ENCODE measurements around the gene TBC1D2B. TPM values are rescaled to one million over a fixed set of nuclear protein-coding genes. Genes with fewer than 3 reads are reported as not detected.

TBC1D2B gene
- total and polyA plus RNA-seq, 5 donors from 2014 or later, result 12.2 to 117 (median 17.6) TPM

DNA sequence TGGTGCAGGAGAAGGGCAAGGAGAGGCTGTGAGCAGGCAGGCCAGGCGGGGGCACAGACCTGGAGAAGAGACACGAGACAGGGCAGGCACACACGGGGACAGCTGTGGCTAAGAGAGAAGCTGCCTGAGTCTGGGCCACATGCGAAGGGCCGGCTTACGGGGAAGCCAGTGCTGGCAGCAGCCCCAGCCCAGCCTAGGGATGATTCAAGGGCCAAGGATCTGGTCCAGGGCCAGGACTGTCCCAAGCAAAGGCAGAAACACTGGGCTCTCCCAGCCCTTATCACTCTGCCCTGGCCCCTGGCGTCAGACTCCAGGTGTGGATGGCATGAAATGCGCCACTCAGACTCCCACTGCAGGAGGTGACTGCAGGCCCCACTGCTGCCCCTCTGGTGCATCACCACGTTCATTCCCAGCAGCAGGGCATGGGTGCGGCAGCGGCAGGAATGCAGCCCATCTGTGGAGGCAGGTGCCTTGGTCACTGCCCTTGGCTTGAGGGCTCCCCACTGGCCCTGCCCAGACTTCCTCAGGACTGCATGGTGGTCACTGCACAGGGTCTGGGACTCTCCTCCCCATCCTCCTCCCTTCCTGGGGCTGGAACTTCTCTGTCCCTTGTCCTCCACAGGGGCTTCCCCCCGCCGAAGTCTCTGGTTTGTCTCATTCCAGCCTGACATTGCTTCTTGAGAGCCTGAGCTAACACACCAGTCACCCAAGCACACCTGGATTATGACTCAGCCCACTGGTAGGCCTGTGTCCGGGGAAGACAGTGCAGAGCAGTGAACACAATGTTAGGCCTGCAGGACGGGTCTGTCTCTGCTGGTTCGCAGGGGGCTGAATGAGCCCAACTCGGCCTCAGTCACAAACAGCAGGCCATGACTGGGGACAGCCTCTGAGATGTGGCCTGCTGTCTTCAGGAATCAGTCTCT lies 69.3 kb downstream of the TBC1D2B start:
- Histone ChIP-seq H3K9me3 (ENCODE audit: control insufficient read depth in 2 of 2, low read length in 2 of 2) (no peaks in the 10 kb centered on the region), H3K4me3 (ENCODE audit: low read depth, low read length) (no peak overlapping the region), H3K4me1 (ENCODE audit: control insufficient read depth, insufficient read depth, low read length, poor library complexity, severe bottlenecking) (no peaks in the 10 kb centered on the region), H3K27me3 (ENCODE audit: control insufficient read depth, insufficient read depth, low read length) (no peaks in the 10 kb centered on the region), H3K27ac (ENCODE audit: insufficient read depth, low read length, poor library complexity, severe bottlenecking) (no peak overlapping the region), H3K36me3 (ENCODE audit: control insufficient read depth, insufficient read depth, low read length) (peaks cover 86% of the 10 kb centered on the region)
- no peak for DNase-seq
- Mint-ChIP-seq H3K9me3 (no peaks in the 10 kb centered on the region), H3K4me1 (peaks cover 4 to 31% (median 20%) of the 10 kb centered on the region in 4 donors), H3K4me3 (no peak overlapping the region), H3K36me3 (peaks cover 41% of the 10 kb centered on the region), H3K27me3 (no peaks in the 10 kb centered on the region), H3K27ac (peak overlapping the region in 2 of 3 donors; percentile 78 to 79)
- ATAC-seq (ENCODE audit: low read depth in 2 of 2), result no peak

DNA sequence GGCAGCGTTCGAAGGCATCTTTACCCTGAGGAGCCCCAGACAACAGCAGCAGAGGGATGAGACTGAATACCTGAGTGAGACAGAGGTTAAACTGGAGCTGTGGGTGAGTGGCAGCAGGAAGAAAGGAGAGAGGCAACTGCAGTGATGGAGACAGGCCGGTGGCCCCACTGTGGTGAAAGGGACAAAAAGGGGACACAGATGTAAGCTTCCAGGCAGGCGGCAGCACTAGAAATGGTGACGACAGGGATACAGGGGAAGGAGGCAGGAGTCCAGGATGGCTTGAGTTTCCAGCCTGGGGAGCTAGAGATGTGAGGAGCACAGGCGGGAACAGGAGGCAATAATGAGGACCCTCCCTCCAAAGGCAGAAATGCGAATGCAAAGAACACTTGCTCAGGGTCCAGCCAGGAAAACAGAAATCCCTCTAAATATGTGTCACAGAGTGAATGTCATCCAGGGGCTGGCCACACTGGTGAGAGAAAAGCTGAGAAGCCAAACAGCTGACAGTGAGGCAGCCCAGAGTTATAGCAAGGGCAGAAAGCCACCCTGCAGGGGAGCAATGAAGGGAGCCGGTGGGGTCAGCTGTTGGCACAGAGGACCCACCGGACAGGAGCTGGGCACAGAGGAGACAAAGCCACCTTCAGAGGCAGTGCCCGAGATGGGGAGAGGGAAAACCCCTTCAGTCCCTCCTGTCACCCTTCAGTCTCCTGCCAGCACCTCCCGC lies 70.1 kb downstream of the TBC1D2B start:
- Mint-ChIP-seq H3K9me3 (no peaks in the 10 kb centered on the region), H3K27me3 (no peaks in the 10 kb centered on the region), H3K36me3 (peaks cover 43% of the 10 kb centered on the region), H3K4me3 (no peak overlapping the region), H3K27ac (peak overlapping the region; percentile 78 to 97 (median 79)), H3K4me1 (peaks cover 4 to 31% (median 20%) of the 10 kb centered on the region in 4 donors)
- ATAC-seq (ENCODE audit: low read depth in 2 of 2) (no peak), DNase-seq (no peak)
- Histone ChIP-seq H3K36me3 (ENCODE audit: control insufficient read depth, insufficient read depth, low read length) (peaks cover 86% of the 10 kb centered on the region), H3K27me3 (ENCODE audit: control insufficient read depth, insufficient read depth, low read length) (no peaks in the 10 kb centered on the region), H3K9me3 (ENCODE audit: control insufficient read depth in 2 of 2, low read length in 2 of 2) (no peaks in the 10 kb centered on the region), H3K27ac (ENCODE audit: insufficient read depth, low read length, poor library complexity, severe bottlenecking) (no peak overlapping the region), H3K4me1 (ENCODE audit: control insufficient read depth, insufficient read depth, low read length, poor library complexity, severe bottlenecking) (no peaks in the 10 kb centered on the region), H3K4me3 (ENCODE audit: low read depth, low read length) (no peak overlapping the region)

DNA sequence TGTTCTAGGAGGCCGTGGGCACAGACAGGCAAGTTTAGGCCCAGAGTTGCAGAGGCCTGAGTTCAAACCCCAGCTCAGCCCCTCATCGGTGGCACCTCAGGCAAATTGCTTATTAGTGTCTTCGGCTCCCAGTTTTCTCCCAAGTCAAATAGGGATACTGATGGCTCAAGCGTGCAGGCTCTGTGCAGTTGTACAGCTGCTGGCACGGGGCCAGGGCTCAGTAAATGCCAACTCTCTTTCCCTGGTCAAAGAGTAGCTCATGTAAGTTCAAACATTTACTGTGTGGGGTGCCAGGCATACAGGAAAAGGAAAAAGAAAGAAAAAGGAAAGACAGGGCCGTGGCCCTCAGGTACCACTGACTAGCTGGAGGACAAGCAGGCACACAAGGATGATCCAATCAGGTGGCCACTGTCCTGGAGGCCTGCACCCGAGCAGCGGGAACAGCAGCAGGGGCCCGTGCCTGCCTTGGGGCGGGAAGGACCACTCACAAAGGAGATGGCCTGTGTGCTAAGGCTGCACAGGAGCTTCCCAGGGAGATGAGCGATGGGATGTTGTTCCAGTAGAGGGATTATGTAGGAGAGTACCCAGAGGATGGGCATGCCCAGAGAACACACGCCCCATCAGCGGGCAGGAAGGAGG lies 70.8 kb downstream of the TBC1D2B start:
- peaks cover 39% of the 10 kb centered on the region for H3K36me3 Mint-ChIP-seq
- no peaks in the 10 kb centered on the region for H3K9me3 ChIP-seq (ENCODE audit: control insufficient read depth in 2 of 2, low read length in 2 of 2)
- H3K27me3 ChIP-seq (ENCODE audit: control insufficient read depth, insufficient read depth, low read length), result no peaks in the 10 kb centered on the region
- ATAC-seq (ENCODE audit: low read depth in 2 of 2), result no peak
- peak overlapping the region; percentile 5 to 78 (median 51) for H3K27ac Mint-ChIP-seq
- H3K27me3 Mint-ChIP-seq, result no peaks in the 10 kb centered on the region
- H3K4me3 Mint-ChIP-seq, result no peak overlapping the region
- peaks cover 4 to 31% (median 20%) of the 10 kb centered on the region in 4 donors for H3K4me1 Mint-ChIP-seq
- no peak for DNase-seq
- peaks cover 85% of the 10 kb centered on the region for H3K36me3 ChIP-seq (ENCODE audit: control insufficient read depth, insufficient read depth, low read length)
- H3K9me3 Mint-ChIP-seq, result no peaks in the 10 kb centered on the region
- H3K27ac ChIP-seq (ENCODE audit: insufficient read depth, low read length, poor library complexity, severe bottlenecking), result no peak overlapping the region
- no peaks in the 10 kb centered on the region for H3K4me1 ChIP-seq (ENCODE audit: control insufficient read depth, insufficient read depth, low read length, poor library complexity, severe bottlenecking)
- H3K4me3 ChIP-seq (ENCODE audit: low read depth, low read length), result no peak overlapping the region

DNA sequence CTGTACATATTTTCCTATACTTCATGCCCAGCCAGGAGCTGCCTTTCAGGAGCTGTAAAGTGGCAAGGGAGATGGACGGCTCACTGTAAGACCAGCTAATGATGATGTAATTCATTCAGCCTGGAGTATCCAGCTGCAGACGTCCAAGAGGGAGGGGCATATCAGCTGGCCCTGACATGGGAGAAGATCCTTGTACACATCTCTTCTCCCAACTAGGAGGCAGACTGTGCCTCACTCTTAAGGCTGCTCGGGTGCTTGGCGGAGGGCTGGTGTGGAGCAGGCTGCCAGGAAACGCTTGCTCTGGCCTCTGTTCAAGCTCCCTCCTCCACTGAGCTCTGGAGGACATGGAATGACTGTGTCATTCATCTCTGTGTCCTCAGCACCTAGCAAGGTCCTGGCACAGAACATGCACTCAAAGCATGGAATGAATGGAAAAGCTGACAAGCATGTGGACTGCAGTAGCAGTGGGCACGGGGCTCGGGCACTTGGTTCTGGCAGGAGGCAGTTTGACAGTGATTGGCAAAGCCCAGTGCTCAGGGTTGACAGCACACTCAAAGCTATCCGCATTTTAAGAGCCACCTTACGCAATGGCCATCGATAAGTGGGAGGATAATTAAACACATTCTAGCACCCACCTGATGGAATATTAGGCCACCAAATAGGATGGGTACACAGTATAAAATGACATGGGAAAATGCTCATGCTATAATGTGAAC lies 72.4 kb downstream of the TBC1D2B start:
- Histone ChIP-seq H3K4me3 (ENCODE audit: low read depth, low read length) (no peak overlapping the region), H3K4me1 (ENCODE audit: control insufficient read depth, insufficient read depth, low read length, poor library complexity, severe bottlenecking) (no peaks in the 10 kb centered on the region), H3K27ac (ENCODE audit: insufficient read depth, low read length, poor library complexity, severe bottlenecking) (no peak overlapping the region), H3K36me3 (ENCODE audit: control insufficient read depth, insufficient read depth, low read length) (peaks cover 87% of the 10 kb centered on the region), H3K27me3 (ENCODE audit: control insufficient read depth, insufficient read depth, low read length) (no peaks in the 10 kb centered on the region), H3K9me3 (ENCODE audit: control insufficient read depth in 2 of 2, low read length in 2 of 2) (no peaks in the 10 kb centered on the region)
- peak overlapping the region in 2 of 3 donors; percentile 38 to 78 for H3K27ac Mint-ChIP-seq
- DNase-seq (no peak), ATAC-seq (ENCODE audit: low read depth in 2 of 2) (no peak)
- no peaks in the 10 kb centered on the region for H3K9me3 Mint-ChIP-seq
- no peak overlapping the region for H3K4me3 Mint-ChIP-seq
- H3K36me3 Mint-ChIP-seq, result peaks cover 45% of the 10 kb centered on the region
- peaks cover 4 to 38% (median 17%) of the 10 kb centered on the region in 4 donors for H3K4me1 Mint-ChIP-seq
- no peaks in the 10 kb centered on the region for H3K27me3 Mint-ChIP-seq

DNA sequence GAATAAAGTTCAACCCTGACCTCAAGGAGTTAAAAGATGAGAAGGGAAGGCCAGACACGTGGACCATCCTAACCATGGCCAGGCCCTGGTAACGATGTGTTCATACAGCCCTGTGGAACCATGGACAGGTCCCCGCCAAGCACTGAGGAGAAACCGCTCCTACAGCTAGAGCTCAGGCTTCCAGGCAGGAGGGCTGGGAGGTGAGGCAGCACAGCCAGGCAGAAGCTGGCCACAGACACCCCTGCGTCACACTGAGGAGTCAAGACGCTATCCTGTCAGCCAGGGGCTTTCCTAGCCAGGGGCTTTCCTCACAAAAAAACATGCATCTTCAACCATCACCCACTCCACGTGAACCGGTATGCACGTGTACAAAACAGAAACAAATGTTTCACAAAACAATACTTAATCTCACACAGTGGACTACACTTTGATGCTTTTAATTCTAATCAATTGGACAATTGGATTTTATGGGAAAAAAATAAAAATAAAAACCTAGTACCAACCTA lies 73.2 kb downstream of the TBC1D2B start:
- Histone ChIP-seq H3K4me1 (ENCODE audit: control insufficient read depth, insufficient read depth, low read length, poor library complexity, severe bottlenecking) (no peaks in the 10 kb centered on the region), H3K4me3 (ENCODE audit: low read depth, low read length) (no peak overlapping the region), H3K36me3 (ENCODE audit: control insufficient read depth, insufficient read depth, low read length) (peaks cover 84% of the 10 kb centered on the region), H3K9me3 (ENCODE audit: control insufficient read depth in 2 of 2, low read length in 2 of 2) (no peaks in the 10 kb centered on the region), H3K27me3 (ENCODE audit: control insufficient read depth, insufficient read depth, low read length) (no peaks in the 10 kb centered on the region), H3K27ac (ENCODE audit: insufficient read depth, low read length, poor library complexity, severe bottlenecking) (peak overlapping the region; percentile 43)
- ATAC-seq (ENCODE audit: low read depth in 2 of 2) (no peak), DNase-seq (no peak)
- no peaks in the 10 kb centered on the region for H3K27me3 Mint-ChIP-seq
- no peaks in the 10 kb centered on the region for H3K9me3 Mint-ChIP-seq
- H3K4me1 Mint-ChIP-seq, result peaks cover 4 to 38% (median 16%) of the 10 kb centered on the region in 4 donors
- peaks cover 45% of the 10 kb centered on the region for H3K36me3 Mint-ChIP-seq
- H3K27ac Mint-ChIP-seq, result peak overlapping the region in 2 of 3 donors; percentile 47 to 64
- H3K4me3 Mint-ChIP-seq, result no peak overlapping the region

DNA sequence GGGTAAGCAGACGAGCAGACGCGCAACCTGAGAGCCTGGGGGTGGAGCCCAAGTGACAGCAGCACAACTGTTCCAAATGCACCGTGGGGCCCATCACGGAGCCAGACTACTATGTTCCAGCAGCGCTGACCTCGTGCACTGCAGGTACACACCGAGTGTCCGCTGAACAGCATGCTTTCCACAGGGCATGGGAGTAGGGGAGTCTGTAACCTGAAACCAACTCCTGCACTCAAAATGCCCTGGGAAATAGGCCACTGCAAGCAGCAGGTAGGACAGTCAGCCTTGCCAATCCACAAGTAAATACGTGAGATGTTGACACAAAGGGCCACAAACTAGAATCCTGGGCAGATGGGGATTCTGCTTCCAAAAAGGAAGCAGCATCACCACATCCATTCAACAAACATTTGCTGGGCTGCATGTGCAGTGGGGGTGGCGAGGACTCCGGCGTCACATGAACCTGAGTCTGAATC lies 73.9 kb downstream of the TBC1D2B start:
- H3K27ac Mint-ChIP-seq, result peak overlapping the region in 2 of 3 donors; percentile 47 to 64
- H3K36me3 Mint-ChIP-seq, result peaks cover 45% of the 10 kb centered on the region
- Histone ChIP-seq H3K4me1 (ENCODE audit: control insufficient read depth, insufficient read depth, low read length, poor library complexity, severe bottlenecking) (no peaks in the 10 kb centered on the region), H3K36me3 (ENCODE audit: control insufficient read depth, insufficient read depth, low read length) (peaks cover 80% of the 10 kb centered on the region), H3K27ac (ENCODE audit: insufficient read depth, low read length, poor library complexity, severe bottlenecking) (peak overlapping the region; percentile 43), H3K9me3 (ENCODE audit: control insufficient read depth in 2 of 2, low read length in 2 of 2) (no peaks in the 10 kb centered on the region), H3K27me3 (ENCODE audit: control insufficient read depth, insufficient read depth, low read length) (no peaks in the 10 kb centered on the region), H3K4me3 (ENCODE audit: low read depth, low read length) (no peak overlapping the region)
- DNase-seq, result no peak
- H3K9me3 Mint-ChIP-seq, result no peaks in the 10 kb centered on the region
- no peak for ATAC-seq (ENCODE audit: low read depth in 2 of 2)
- H3K4me1 Mint-ChIP-seq, result peaks cover 4 to 38% (median 16%) of the 10 kb centered on the region in 4 donors
- no peak overlapping the region for H3K4me3 Mint-ChIP-seq
- H3K27me3 Mint-ChIP-seq, result no peaks in the 10 kb centered on the region

DNA sequence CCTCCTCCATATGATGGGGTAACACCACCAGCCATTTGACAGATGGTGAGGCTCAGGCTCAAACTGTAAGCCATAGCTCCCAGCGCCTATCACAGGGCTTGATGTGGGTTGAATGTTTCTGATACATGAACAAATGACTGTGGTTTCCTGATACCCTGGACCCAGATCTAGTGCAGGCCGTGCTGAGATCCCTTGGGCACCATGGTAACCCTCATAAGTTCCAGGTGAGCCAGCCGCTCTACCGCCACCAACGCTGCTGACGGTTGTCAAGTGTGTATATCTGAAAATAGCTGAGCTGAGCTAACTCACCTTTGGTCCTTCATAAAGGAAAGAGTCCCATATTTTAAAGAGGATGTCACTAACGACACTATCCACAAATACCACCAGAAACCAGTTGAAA lies 74.5 kb downstream of the TBC1D2B start:
- no peak for ATAC-seq (ENCODE audit: low read depth in 2 of 2)
- peaks cover 48% of the 10 kb centered on the region for H3K36me3 Mint-ChIP-seq

More for the DNA sequence above, 74.5 kb downstream of the TBC1D2B start:
- peak overlapping the region; percentile 36 to 64 (median 56) for H3K27ac Mint-ChIP-seq
- H3K27ac ChIP-seq (ENCODE audit: insufficient read depth, low read length, poor library complexity, severe bottlenecking), result no peak overlapping the region
- peaks cover 80% of the 10 kb centered on the region for H3K36me3 ChIP-seq (ENCODE audit: control insufficient read depth, insufficient read depth, low read length)
- DNase-seq, result no peak
- no peaks in the 10 kb centered on the region for H3K9me3 ChIP-seq (ENCODE audit: control insufficient read depth in 2 of 2, low read length in 2 of 2)
- no peak overlapping the region for H3K4me3 ChIP-seq (ENCODE audit: low read depth, low read length)
- no peak overlapping the region for H3K4me3 Mint-ChIP-seq
- H3K4me1 ChIP-seq (ENCODE audit: control insufficient read depth, insufficient read depth, low read length, poor library complexity, severe bottlenecking), result no peaks in the 10 kb centered on the region
- peaks cover 4 to 38% (median 16%) of the 10 kb centered on the region in 4 donors for H3K4me1 Mint-ChIP-seq
- no peaks in the 10 kb centered on the region for H3K27me3 Mint-ChIP-seq
- H3K9me3 Mint-ChIP-seq, result no peaks in the 10 kb centered on the region
- H3K27me3 ChIP-seq (ENCODE audit: control insufficient read depth, insufficient read depth, low read length), result no peaks in the 10 kb centered on the region

Measured in CD4-positive, CD25-positive, alpha-beta regulatory T cell (primary cell).